ENCODE data around the gene MYO5C. TPM values are rescaled to one million over a fixed set of nuclear protein-coding genes. Genes with fewer than 3 reads are reported as not detected.
A peak's percentile ranks its signal among the peaks of the same experiment; 100 is the strongest.

Gene MYO5C
- total and polyA plus RNA-seq, 2 of the 8 experiments (the other 6 are each of a cell fraction or from before 2014, with no cell fraction given) = 8.2 to 26.7 TPM

DNA sequence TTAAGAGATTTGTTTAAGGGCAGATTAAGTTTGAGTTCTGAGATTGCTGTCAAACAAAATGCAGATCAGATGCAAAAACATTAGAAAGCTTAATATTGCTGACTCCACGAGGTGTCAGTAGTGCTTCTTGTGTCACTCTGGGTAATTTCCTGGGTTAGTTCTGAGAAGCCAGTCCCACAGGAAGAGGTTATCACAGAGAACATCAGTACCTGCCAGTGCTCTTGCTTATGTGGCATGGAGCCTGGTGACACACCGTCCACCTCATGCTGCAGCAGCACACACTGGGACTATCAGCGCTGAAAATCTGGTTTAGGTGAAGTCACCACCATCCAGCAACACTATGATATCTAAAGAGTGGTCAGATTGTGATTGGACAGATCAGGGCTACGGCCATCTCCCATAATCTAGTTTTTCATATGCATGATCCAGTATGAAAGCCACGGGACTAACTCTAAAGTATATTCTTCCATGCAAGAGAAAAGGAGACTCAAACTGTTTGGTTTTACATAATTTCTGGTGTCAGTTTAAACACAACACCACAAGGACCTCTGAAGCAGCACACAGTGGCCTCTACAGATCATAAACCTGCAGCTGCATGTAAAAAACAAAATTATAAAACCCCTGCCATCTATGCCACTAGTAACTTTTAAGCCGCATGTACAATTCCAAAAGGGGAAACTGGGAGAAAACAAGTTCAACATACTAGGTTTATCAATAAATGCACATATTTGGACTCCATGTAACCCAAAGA lies 36.1 kb upstream of the MYO5C start (continued):
- TF ChIP-seq, protein P1, sequence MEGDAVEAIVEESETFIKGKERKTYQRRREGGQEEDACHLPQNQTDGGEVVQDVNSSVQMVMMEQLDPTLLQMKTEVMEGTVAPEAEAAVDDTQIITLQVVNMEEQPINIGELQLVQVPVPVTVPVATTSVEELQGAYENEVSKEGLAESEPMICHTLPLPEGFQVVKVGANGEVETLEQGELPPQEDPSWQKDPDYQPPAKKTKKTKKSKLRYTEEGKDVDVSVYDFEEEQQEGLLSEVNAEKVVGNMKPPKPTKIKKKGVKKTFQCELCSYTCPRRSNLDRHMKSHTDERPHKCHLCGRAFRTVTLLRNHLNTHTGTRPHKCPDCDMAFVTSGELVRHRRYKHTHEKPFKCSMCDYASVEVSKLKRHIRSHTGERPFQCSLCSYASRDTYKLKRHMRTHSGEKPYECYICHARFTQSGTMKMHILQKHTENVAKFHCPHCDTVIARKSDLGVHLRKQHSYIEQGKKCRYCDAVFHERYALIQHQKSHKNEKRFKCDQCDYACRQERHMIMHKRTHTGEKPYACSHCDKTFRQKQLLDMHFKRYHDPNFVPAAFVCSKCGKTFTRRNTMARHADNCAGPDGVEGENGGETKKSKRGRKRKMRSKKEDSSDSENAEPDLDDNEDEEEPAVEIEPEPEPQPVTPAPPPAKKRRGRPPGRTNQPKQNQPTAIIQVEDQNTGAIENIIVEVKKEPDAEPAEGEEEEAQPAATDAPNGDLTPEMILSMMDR (IDR thresholded peaks at IDR 0.05; ENCODE audit: control extremely low read depth in 1 of 3, insufficient read depth in 1 of 3, low read depth in 1 of 3, low read length in 3 of 3) = peak in 2 of 3 experiments; percentile 34 to 54; a peak in 2 of 4 replicates
- TF ChIP-seq GTF2F1 (IDR thresholded peaks at IDR 0.05; ENCODE audit: borderline replicate concordance, low read depth, low read length) (no peak), RBBP5 (IDR thresholded peaks at IDR 0.05; ENCODE audit: borderline replicate concordance, low read depth, low read length) (no peak), SIX5 (IDR thresholded peaks at IDR 0.05; ENCODE audit: low read depth, low read length) (no peak), RAD21 (IDR thresholded peaks at IDR 0.05 in 1 of 2, conservative IDR thresholded peaks at IDR 0.05 in 1 of 2; ENCODE audit: low read depth in 2 of 2, low read length in 2 of 2) (peak; percentile 79), GABPA (IDR thresholded peaks at IDR 0.05; ENCODE audit: borderline replicate concordance, insufficient read depth, low read length) (no peak), JUN (IDR thresholded peaks at IDR 0.05; ENCODE audit: low read depth, low read length) (no peak), KDM1A (IDR thresholded peaks at IDR 0.05; ENCODE audit: borderline replicate concordance, low read length) (no peak), SRF (IDR thresholded peaks at IDR 0.05; ENCODE audit: low read depth, low read length) (no peak)

All from H1 (cell line).